ENCODE measurements around the gene C1orf185.

DNA sequence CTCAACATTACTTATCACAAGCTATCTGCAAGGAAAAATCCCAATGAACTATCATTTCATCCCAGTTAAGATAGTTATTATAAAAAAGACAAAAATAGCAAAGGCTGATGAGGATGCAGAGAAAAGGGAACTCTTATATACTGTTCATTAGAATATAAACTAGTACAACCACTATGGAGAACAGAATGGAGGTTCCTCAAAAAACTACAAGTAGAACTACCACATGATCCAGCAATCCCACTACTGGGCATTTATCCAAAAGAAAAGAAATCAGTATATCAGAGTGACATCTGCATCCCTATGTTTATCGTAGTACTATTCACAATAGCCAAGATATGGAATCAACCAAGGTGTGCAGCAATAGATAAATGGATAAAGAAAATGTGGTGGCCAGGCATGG lies 4.9 kb upstream of the C1orf185 start:
- no peak for TF ChIP-seq EZH2phosphoT487 (IDR thresholded peaks at IDR 0.05; ENCODE audit: borderline replicate concordance)
- TF ChIP-seq, protein P1, sequence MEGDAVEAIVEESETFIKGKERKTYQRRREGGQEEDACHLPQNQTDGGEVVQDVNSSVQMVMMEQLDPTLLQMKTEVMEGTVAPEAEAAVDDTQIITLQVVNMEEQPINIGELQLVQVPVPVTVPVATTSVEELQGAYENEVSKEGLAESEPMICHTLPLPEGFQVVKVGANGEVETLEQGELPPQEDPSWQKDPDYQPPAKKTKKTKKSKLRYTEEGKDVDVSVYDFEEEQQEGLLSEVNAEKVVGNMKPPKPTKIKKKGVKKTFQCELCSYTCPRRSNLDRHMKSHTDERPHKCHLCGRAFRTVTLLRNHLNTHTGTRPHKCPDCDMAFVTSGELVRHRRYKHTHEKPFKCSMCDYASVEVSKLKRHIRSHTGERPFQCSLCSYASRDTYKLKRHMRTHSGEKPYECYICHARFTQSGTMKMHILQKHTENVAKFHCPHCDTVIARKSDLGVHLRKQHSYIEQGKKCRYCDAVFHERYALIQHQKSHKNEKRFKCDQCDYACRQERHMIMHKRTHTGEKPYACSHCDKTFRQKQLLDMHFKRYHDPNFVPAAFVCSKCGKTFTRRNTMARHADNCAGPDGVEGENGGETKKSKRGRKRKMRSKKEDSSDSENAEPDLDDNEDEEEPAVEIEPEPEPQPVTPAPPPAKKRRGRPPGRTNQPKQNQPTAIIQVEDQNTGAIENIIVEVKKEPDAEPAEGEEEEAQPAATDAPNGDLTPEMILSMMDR (conservative IDR thresholded peaks at IDR 0.05; ENCODE audit: low read length) = no peak
